Globus pallidus (tissue), 1 donor: ENCODE data around the gene CHRNB1.
"Not testable (repeated sequence)": the region's sequence is repeated elsewhere in the genome, so short reads cannot be mapped to it uniquely, and the experiment has no call there.

ENCODE experiments used
- DNase-seq: peaks from one replicate; pipeline ENCODE4 v3.0.0-alpha.2; 2015; ENCODE audit warnings: low spot score

CHRNB1 gene

GRCh38 chr17:7467498-7467897, 22.6 kb downstream of the CHRNB1 start:
- no peak for DNase-seq

- no peak for DNase-seq
Observed at GRCh38 chr17:7468290-7468689, 23.4 kb downstream of the CHRNB1 start.

GRCh38 chr17:7468804-7469389, 24.0 kb downstream of the CHRNB1 start:
- no peak for DNase-seq

GRCh38 chr17:7469843-7470242, 25.0 kb downstream of the CHRNB1 start:
- not testable (repeated sequence) for DNase-seq

DNA sequence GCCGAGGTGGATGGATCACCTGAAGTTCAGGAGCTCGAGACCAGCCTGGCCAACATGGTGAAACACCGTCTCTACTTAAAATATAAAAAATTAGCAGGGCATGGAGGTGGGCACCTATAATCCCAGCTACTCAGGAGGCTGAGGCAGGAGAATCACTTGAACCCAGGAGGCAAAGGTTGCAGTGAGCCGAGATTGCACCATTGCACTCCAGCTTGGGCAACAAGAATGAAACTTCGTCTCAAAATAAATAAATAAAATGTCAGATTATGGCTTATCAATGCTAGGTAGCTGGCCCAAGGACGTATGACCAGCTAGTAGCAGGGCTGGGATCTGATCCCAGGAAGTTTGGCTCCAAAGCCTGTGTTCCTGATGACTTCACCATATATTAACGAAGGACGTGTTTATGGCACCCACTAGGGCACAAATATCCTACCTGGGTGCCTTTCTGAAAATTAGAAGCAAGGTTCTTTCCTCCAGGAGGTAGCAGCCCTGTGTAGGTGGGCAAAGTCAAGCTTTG, 25.7 kb downstream of the CHRNB1 start:
- not testable (repeated sequence) for DNase-seq

GRCh38 chr17:7471729-7472128, 26.9 kb downstream of the CHRNB1 start:
- DNase-seq = no peak

DNA sequence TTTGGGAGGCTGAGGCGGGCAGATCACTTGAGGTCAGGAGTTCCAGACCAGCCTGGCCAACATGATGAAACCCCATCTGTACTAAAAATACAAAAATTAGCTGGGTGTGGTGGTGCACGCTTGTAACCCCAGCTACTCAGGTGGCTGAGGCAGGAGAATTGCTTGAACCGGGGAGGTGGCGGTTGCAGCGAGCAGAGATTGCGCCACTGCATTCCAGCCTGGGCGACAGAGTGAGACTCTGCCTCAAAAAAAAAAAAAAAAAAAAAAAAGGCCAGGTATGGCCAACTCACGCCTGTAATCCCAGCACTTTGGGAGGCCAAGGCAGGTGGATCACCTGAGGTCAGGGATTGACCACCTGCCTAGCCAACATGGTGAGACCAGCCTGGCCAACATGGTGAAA, 29.9 kb downstream of the CHRNB1 start:
- not testable (repeated sequence) for DNase-seq

DNA sequence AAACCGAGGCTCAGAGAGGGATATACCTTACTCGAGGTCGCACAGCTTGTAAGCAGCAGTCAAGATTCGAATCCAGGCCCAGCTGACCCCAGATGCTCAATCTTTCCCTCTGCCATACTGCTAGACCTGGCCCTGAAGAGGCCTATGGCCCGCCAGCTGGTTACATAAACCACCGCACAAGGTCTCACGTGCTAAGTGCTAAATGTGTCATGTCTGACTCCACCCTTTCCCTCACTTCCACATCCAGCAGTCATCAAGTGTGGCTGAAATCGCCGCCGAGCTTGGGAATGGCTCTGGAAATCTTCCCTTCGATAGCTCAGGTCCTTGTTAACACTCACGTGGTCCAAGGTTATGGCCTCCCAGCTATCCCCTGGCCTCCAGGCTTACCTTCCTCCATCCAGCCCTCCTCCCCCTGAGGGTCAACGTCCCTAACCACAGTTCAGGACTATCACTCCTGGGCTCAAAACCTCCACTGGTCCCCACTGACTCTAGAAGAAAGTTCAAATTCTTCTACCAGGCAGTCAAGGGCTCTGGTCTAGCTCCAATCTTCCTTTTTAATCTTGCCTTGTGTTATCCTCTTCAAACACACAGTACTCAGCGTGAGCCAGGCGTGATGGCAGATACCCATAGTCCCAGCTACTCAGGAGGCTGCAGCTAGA, 31.0 kb downstream of the CHRNB1 start:
- no peak for DNase-seq

GRCh38 chr17:7476494-7476893, 31.6 kb downstream of the CHRNB1 start:
- no peak for DNase-seq

DNA sequence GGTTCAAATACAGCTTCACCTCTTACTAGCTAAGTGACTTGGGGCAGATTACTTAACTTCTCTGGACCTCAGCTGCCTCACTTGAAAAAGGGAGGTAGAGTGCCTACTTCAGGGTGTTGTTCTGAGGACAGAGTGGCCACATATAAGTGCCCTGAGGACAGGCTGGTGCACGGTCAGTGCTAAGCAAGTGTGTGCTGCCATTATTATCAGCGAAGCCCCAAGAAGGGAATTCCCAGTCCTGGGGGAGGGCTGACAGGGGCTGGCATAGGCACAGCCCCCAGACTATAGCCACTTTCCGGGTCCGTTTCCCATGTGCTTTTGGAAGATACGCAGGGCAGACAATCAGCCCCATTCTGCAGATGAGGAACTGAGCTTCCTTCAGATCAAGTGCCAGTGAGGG, 32.1 kb downstream of the CHRNB1 start:
- DNase-seq = no peak

GRCh38 chr17:7477392-7478275, 32.8 kb downstream of the CHRNB1 start:
- peak; percentile 56 for DNase-seq

DNA sequence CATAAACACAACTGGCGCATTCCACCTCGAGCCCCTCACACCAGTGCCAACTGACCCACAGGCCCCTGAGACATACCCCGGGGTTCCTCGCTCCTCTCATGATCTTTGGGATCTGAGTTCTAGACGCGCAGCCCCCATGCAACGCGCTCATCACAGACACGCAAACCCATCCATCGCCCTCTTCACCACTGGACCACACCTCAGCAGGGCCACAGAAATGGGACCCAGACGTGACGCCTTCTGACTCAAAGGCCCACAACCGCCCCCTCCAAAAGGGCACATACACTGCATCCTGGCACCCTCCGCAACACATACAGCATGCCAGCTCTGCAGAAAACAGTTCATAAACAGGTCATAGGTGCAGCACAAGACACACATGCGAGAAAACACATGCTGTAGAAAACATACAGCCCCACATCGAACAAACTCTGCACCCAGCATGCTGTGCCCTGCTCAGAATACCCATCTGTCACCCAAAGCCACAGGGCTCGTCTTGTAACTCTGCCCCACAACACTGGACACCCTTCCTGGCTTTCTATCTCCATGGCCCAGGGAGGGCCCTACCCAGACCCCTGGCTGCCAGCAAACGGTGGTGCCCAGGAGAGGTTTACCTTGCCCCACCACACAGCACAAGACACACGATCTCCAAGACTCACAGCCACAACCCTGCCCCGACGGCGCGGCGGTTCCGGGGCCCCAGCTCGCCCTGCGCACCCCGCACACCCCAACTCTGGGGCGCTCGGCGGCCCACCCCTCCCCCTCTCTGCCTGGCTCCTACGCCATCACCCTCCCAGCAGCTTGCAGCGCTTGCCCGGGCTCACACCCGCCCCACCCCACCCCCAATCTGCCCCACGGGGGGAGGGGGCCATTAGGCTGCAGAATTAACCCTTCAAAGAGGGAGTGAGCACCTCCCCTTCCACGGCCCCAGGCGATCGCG, 33.7 kb downstream of the CHRNB1 start:
- peak; percentile 72 for DNase-seq

GRCh38 chr17:7479213-7480088, 34.6 kb downstream of the CHRNB1 start, which contains the start of gene ZBTB4:
Gene ZBTB4 (minus strand): TSS chr17:7479631. CDS start chr17:7466801, 12,830 bp downstream.
- peak; percentile 60 for DNase-seq

DNA sequence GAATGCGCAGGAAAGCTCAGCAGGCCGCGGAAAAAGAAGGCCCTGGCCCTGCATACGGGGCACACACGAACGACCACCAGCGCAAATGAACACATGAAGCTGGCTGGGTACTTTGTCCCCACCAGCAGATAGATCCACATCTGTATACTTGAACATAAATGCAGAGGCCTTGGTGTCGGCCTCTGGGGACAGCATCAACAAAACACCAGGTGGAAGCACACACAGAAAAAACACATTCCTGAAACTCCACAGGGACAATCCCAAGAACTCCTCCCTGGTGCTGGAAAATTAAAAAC, 35.2 kb downstream of the CHRNB1 start:
- DNase-seq = no peak

DNA sequence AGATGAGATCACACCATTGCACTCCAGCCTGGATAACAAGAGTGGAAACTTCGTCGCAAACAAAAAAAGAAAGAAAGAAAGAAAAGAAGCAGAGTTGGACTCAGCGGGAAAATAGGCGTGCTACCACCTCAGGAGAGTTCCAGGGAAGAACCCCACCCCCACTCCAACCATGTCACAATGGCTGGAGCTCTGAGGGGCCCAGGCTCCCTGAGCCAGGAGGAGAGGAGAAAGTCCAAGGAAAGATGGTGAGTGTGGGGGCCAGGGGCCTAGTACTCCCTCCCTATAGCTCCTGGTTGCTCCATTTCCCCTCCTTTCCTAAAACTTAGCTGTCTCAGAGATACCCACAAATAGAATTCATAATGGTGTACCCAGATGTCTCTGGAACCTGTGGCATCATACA, 36.4 kb downstream of the CHRNB1 start, which contains the start of gene SLC35G6:
Gene SLC35G6 (plus strand): TSS at position 172 of the 400 bp plus-strand sequence. CDS start 71 bp downstream, at position 243.
- not testable (repeated sequence) for DNase-seq

GRCh38 chr17:7481842-7482741, 37.2 kb downstream of the CHRNB1 start:
- DNase-seq = not testable (repeated sequence)

GRCh38 chr17:7482742-7483088, 37.9 kb downstream of the CHRNB1 start:
- not testable (repeated sequence) for DNase-seq

DNA sequence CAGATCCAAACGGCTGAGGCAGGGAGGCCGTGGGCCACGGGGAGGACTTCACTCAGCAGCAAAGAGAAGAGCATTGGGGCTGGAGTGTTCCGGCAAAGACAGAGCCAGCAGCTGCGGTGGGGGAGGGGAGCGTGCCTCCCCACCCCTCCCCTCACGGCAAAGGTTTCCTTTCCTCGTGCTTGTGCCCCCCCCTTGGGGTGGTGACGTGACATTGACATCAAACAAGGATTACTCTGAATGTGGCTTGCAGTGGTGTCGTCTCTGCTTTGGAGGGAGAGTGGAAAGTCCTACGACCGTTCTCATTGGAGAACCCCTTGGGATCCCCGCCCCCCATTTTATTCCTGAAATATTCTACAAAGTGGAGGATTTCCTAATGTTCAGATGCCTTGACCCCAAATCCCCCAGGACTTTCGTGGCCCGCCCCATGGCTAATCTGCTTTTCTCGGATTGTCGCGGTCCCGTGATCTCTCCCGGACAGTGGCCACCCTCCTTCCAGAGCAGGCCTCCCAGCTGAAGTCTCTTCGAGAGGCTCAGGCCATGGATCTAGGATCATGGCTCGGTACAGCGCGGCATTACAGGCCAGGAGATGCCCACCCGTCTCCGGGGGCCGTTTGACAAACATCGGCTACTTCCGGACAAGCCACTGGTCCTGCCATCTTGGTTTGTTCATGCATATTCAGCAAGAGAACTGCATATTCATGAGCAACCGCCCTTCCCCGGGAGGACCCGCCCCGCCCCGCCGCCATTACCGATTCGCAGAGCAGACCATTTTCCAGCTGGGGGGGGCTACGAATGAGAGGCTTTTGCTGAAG, 38.6 kb downstream of the CHRNB1 start:
- peak; percentile 97 for DNase-seq
